ENCODE data around the gene SPATS2L. TPM values are rescaled to one million over a fixed set of nuclear protein-coding genes. Genes with fewer than 3 reads are reported as not detected.

SPATS2L gene
- total RNA-seq, 4 donors from 2014 or later = 68.1 to 115 (median 94.9) TPM

GRCh38 chr2:200301953-200302858 is 4.3 kb upstream of the SPATS2L start:
- no peak for TF ChIP-seq CTCF (IDR thresholded peaks at IDR 0.05)
- no peak for DNase-seq (ENCODE audit: low spot score)
- no peak for ATAC-seq (ENCODE audit: low FRiP score)

- no peak for TF ChIP-seq CTCF (IDR thresholded peaks at IDR 0.05)
- peak; percentile 53 for ATAC-seq (ENCODE audit: low FRiP score)
- no peak for DNase-seq (ENCODE audit: low spot score)
Observed at GRCh38 chr2:200302940-200303727, 3.4 kb upstream of the SPATS2L start.

GRCh38 chr2:200305797-200306195 is 697 bp upstream of the SPATS2L start:
- TF ChIP-seq CTCF (IDR thresholded peaks at IDR 0.05) = no peak
- ATAC-seq (ENCODE audit: low FRiP score) (peak; percentile 37), DNase-seq (ENCODE audit: low spot score) (no peak)

- no peak for TF ChIP-seq CTCF (IDR thresholded peaks at IDR 0.05)
- no peak for DNase-seq (ENCODE audit: low spot score)
- peak; percentile 36 for ATAC-seq (ENCODE audit: low FRiP score)
Observed at GRCh38 chr2:200306931-200307723, 634 bp downstream of the SPATS2L start.

GRCh38 chr2:200307724-200308545 is 1.4 kb downstream of the SPATS2L start:
- no peak for TF ChIP-seq CTCF (IDR thresholded peaks at IDR 0.05)
- no peak for ATAC-seq (ENCODE audit: low FRiP score)
- no peak for DNase-seq (ENCODE audit: low spot score)
